Thyroid gland (tissue), 4 donors: ENCODE results near the gene SAPCD1.

Experiments used
- CTCF ChIP-seq, 6 experiments: fragments of 200-600 bp in 3 of 6; fragments of 450-650 bp in 3 of 6; sonication (generic) in 3 of 6; IDR thresholded peaks; one replicate each; pipeline ENCODE4 v1.5.1; 2016 to 2019; ENCODE audit warnings: antibody characterized with exemption in 6 of 6, mild to moderate bottlenecking in 2 of 6, inconsistent platforms in 1 of 6, moderate library complexity in 1 of 6
- POLR2A ChIP-seq, 2 donors: fragments of 450-650 bp; IDR thresholded peaks; one replicate each; pipeline ENCODE4 v1.6.1; 2017; ENCODE audit warnings: antibody characterized with exemption in 2 of 2, mild to moderate bottlenecking in 2 of 2, moderate library complexity in 1 of 2

DNA sequence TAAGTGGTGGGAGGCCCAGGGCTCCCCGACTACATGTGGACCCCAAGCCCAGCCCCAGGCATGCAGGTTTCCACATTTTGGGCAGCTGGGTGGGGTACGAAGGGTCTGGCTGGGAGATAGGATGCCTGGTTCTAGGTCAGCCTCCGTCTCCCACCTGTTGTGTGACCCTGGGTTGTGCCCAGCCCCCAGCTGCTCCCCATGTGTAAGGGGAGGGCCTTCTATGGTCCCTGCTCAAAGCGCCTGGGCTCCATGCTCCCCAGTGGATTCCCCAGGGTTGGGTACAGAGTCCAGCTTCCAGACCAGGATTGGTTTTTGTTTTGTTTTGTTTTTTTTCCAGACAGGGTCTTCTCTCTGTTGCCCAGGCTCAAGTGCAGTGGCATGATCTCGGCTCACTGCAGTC lies 15.7 kb downstream of the SAPCD1 start:
- TF ChIP-seq POLR2A (IDR thresholded peaks at IDR 0.05) (no peak), CTCF (IDR thresholded peaks at IDR 0.05) (no peak)
